Transverse colon (tissue), 4 donors: Measurements from ENCODE around the gene TAF5L. TPM values are rescaled to one million over a fixed set of nuclear protein-coding genes. Genes with fewer than 3 reads are reported as not detected.
A peak's percentile ranks its signal among the peaks of the same experiment; 100 is the strongest.

ENCODE experiments used
- DNase-seq: peaks from one replicate; pipeline ENCODE4 v3.0.0-alpha.2; 2019
- H3K27ac ChIP-seq, 4 donors: fragments of 200-600 bp; sonication (generic); 2 replicates each; pipeline ENCODE4 v1.5.1; 2016 to 2018; ENCODE audit warnings: inconsistent platforms in 4 of 4
- H3K27me3 ChIP-seq: fragments of 200-600 bp; sonication (generic); 2 replicates; pipeline ENCODE4 v1.5.1; 2017; ENCODE audit warnings: inconsistent platforms
- H3K36me3 ChIP-seq, 4 donors: fragments of 200-600 bp; sonication (generic); 2 replicates each; pipeline ENCODE4 v1.5.1; 2017 to 2019; ENCODE audit warnings: inconsistent platforms in 4 of 4
- H3K4me1 ChIP-seq, 4 donors: fragments of 200-600 bp; sonication (generic); 2 replicates each; pipeline ENCODE4 v1.5.1; 2017 to 2020; ENCODE audit warnings: inconsistent platforms in 4 of 4
- H3K4me3 ChIP-seq, 4 donors: fragments of 200-600 bp; sonication (generic); 1 replicate in 1 of 4; 2 replicates in 3 of 4; pipeline versions ENCODE4 v1.5.1 to v1.6.1; 2017 to 2019; ENCODE audit warnings: inconsistent platforms in 4 of 4
- H3K9me3 ChIP-seq, 2 donors: fragments of 200-600 bp; sonication (generic); 2 replicates each; pipeline ENCODE4 v1.5.1; 2017 to 2019; ENCODE audit warnings: inconsistent platforms in 2 of 2
- EP300 ChIP-seq: sonication (generic); formaldehyde crosslinking; IDR thresholded peaks from one replicate; pipeline ENCODE4 v1.6.1; 2017; ENCODE audit warnings: antibody characterized with exemption, low read depth
- POLR2A ChIP-seq: fragments of 450-650 bp; IDR thresholded peaks from one replicate; pipeline ENCODE4 v1.6.1; 2016; ENCODE audit warnings: antibody characterized with exemption, mild to moderate bottlenecking, moderate library complexity
- POLR2AphosphoS5 ChIP-seq, 3 donors: sonication (generic); formaldehyde crosslinking; IDR thresholded peaks; one replicate each; pipeline ENCODE4 v1.6.1; 2016; ENCODE audit warnings: antibody characterized with exemption in 3 of 3
- WGBS, 2 donors: methylation state at CpG; one replicate each; pipeline ENCODE4 v1.1.5; 2018; ENCODE audit warnings: low coverage in 1 of 2; 5-methylcytosine and 5-hydroxymethylcytosine counted together
- in situ Hi-C, 4 donors: fragments of 200-750 bp; cut with MboI; loops; one replicate each; pipeline versions ENCODE4 v1.15.0 to v1.15.1; 2017; ENCODE audit warnings: low sequenced_read_pairs in 3 of 4, low pct_ligation_motif_present in 1 of 4, low pct_unique_long_range_greater_than_20kb in 1 of 4
- intact Hi-C: fragments of 100-400 bp; cut with DNase I; formaldehyde crosslinking; loops from one replicate; pipeline ENCODE4 v1.15.1; 2023; ENCODE audit warnings: low total_unique reads
- total RNA-seq, 4 donors: library from RNA; depleted of rRNA; stranded (reverse); fragments of >200 nt; gene quantifications; one replicate each; pipeline ENCODE4 v1.1.0, GENCODE V29; 2016
- TF ChIP-seq, protein P1 (sequence below), 5 experiments: fragments of 200-600 bp in 3 of 5; fragments of 450-650 bp in 2 of 5; sonication (generic) in 3 of 5; IDR thresholded peaks; 1 replicate in 2 of 5; 2 replicates in 3 of 5; pipeline ENCODE4 v1.5.1; 2016 to 2017; ENCODE audit warnings: antibody characterized with exemption in 5 of 5, inconsistent platforms in 3 of 5, mild to moderate bottlenecking in 2 of 5, moderate library complexity in 1 of 5

Gene TAF5L
- total RNA-seq, 4 donors from 2014 or later, result 10.7 to 22.1 (median 15.4) TPM

DNA sequence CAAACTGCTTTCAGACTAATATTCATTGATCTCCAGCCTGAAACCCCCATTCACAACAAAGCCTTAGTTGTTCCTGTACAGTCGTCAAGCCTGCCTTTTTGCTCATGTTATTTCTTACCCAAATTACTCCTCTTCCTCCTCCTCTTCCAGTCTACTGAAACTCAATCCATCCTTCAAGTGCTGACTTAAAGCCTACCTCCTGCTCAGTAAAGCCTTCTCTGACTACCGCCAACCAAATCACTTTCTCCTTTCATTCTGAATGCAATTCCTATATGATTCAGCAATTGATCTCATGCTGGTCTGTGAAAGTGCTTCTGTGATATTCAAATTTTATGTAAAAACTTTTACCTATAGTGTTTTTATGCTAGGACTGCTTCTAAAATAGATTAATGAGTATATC lies 18.6 kb downstream of the TAF5L start:
- intact Hi-C loops, result no loop called here
- Histone ChIP-seq H3K4me3 (no peak overlapping the region), H3K4me1 (no peaks in the 10 kb centered on the region), H3K9me3 (no peaks in the 10 kb centered on the region), H3K36me3 (peaks cover 0 to 64% (median 26%) of the 10 kb centered on the region in 4 donors), H3K27ac (no peak overlapping the region), H3K27me3 (no peaks in the 10 kb centered on the region)
- WGBS, 2 donors, result 79 to 91% methylated on average over 2 of the region's 2 CpGs
- TF ChIP-seq POLR2A (no peak), POLR2AphosphoS5 (IDR thresholded peaks at IDR 0.05) (no peak), EP300 (no peak)
- TF ChIP-seq, protein P1, sequence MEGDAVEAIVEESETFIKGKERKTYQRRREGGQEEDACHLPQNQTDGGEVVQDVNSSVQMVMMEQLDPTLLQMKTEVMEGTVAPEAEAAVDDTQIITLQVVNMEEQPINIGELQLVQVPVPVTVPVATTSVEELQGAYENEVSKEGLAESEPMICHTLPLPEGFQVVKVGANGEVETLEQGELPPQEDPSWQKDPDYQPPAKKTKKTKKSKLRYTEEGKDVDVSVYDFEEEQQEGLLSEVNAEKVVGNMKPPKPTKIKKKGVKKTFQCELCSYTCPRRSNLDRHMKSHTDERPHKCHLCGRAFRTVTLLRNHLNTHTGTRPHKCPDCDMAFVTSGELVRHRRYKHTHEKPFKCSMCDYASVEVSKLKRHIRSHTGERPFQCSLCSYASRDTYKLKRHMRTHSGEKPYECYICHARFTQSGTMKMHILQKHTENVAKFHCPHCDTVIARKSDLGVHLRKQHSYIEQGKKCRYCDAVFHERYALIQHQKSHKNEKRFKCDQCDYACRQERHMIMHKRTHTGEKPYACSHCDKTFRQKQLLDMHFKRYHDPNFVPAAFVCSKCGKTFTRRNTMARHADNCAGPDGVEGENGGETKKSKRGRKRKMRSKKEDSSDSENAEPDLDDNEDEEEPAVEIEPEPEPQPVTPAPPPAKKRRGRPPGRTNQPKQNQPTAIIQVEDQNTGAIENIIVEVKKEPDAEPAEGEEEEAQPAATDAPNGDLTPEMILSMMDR (IDR thresholded peaks at IDR 0.05), result no peak
- in situ Hi-C loops, result no loop called here
- DNase-seq, result no peak

DNA sequence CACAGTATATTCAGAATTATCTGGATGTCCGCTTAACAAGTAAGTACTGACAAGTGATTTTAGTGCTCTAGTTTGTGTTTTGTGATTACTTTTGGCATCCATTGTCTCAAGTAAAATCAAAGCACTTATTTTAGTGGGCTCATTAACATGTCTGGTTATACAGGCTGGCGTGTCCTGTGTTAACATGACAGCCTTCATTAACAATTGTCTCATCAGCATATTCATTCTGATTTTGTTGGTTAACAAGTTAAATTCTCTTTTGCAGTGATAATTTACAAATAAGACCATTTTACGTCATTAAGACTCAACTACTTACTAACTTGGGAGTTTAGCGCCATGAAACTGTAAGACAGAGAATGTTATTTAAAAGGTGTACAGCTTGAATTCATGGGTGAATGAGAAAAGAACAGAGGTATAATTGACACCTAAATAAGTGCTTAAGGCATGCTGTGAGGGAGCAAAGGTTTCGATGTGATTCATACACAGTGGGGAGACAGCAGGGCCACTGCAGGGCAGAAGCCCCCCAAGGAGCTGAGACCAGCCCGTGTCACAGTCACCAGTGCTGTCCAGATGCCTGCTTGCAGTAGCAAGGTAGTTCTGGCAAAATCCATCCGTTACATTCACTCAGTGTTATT lies 22.4 kb downstream of the TAF5L start:
- in situ Hi-C loops, result no loop called here
- Histone ChIP-seq H3K36me3 (peaks cover 0 to 54% (median 20%) of the 10 kb centered on the region in 4 donors), H3K4me1 (peaks cover 0 to 4% (median under 1%) of the 10 kb centered on the region in 4 donors), H3K9me3 (no peaks in the 10 kb centered on the region), H3K4me3 (no peak overlapping the region), H3K27ac (no peak overlapping the region), H3K27me3 (no peaks in the 10 kb centered on the region)
- TF ChIP-seq POLR2AphosphoS5 (IDR thresholded peaks at IDR 0.05) (no peak), EP300 (no peak), POLR2A (no peak)
- TF ChIP-seq, protein P1 (IDR thresholded peaks at IDR 0.05), result no peak
- DNase-seq, result no peak
- intact Hi-C loops, result no loop called here
- 81 to 82% methylated on average over 7 of the region's 7 CpGs for WGBS, 2 donors

DNA sequence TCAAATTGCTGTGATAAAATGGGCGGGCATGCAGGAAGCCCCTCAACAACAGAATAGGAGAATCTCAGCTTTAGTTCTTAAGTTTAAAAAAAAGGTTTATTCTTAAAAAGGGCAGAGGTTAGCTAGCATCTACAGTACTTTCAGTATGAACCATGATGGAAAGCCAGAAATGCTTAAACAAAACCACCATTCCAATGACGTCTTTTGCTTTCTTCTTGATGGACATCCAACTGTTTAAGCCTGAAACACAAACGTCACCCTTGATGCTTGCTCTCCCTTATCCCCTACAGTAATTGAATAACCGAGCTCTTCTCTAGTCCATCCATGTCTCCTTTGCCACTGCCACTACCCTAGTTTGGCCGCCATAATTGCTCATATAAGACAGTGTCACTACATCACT lies 25.7 kb downstream of the TAF5L start:
- no peaks in the 10 kb centered on the region for H3K9me3 ChIP-seq
- peaks cover 0 to 26% (median 15%) of the 10 kb centered on the region in 4 donors for H3K4me1 ChIP-seq
- H3K36me3 ChIP-seq, result peaks cover 0 to 26% (median 9%) of the 10 kb centered on the region in 4 donors
- H3K27me3 ChIP-seq, result no peaks in the 10 kb centered on the region
- TF ChIP-seq POLR2AphosphoS5 (IDR thresholded peaks at IDR 0.05), result no peak
- TF ChIP-seq, protein P1 (IDR thresholded peaks at IDR 0.05), result no peak
- TF ChIP-seq EP300, result no peak
- TF ChIP-seq POLR2A, result no peak
- DNase-seq, result no peak
- no peak overlapping the region for H3K27ac ChIP-seq
- in situ Hi-C loops (no loop called here), intact Hi-C loops (loop anchor here (1.0 kb wide), 1 partner anchor 21 kb away; no protein-coding TSS in a partner anchor)
- 86 to 92% methylated on average over 5 of the region's 5 CpGs for WGBS, 2 donors
- H3K4me3 ChIP-seq, result no peak overlapping the region

DNA sequence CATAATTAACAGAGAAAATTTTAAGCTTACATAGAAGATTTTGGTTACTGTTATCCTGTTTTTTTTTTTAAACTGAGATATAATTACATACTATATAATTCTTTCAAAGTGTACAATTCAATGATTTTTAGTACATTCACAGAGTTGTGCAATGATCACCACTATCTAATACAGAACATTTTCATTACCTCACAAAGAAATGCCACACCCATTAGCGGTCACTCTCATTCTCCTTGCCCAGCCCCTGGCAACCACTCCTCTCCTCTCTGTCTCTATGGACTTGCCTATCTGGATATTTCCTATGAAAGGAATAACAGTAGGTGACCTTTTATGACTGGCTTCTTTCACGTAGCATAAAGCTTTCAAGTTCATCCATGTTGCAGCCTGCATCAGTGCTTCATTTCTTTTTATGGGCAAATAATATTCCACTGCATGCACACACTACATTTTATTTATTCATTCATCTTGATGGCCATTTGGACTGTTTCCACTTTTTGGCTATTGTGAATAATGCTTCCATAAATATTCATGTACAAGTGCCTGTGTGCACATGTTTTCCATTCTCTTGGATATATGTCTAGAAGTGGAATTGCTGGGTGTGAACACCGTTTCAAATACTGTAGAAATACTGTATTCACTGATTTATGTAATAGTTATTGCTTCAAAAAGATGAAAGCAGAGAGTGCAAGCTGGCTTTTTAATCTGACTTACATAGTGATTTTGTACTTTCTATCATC lies 26.5 kb downstream of the TAF5L start:
- intact Hi-C loops, result no loop called here
- in situ Hi-C loops, result no loop called here
- Histone ChIP-seq H3K4me1 (peaks cover 0 to 26% (median 15%) of the 10 kb centered on the region in 4 donors), H3K4me3 (no peak overlapping the region), H3K27me3 (no peaks in the 10 kb centered on the region), H3K27ac (peak overlapping the region in 1 of 4 donors; percentile 72), H3K36me3 (peaks cover 0 to 25% (median 11%) of the 10 kb centered on the region in 4 donors), H3K9me3 (no peaks in the 10 kb centered on the region)
- 88 to 89% methylated on average over 3 of the region's 3 CpGs for WGBS, 2 donors
- DNase-seq, result no peak
- TF ChIP-seq POLR2AphosphoS5 (IDR thresholded peaks at IDR 0.05) (no peak), EP300 (no peak)
